8988T (cell line): ENCODE results near the gene STMN1.

Source experiments
- DNase-seq: peaks from one replicate; pipeline ENCODE4 v3.0.0; 2011

Gene STMN1

GRCh38 chr1:25918615-25919014 is 12.4 kb upstream of the STMN1 start:
- DNase-seq = no peak

GRCh38 chr1:25917996-25918395 is 11.8 kb upstream of the STMN1 start:
- no peak for DNase-seq

DNA sequence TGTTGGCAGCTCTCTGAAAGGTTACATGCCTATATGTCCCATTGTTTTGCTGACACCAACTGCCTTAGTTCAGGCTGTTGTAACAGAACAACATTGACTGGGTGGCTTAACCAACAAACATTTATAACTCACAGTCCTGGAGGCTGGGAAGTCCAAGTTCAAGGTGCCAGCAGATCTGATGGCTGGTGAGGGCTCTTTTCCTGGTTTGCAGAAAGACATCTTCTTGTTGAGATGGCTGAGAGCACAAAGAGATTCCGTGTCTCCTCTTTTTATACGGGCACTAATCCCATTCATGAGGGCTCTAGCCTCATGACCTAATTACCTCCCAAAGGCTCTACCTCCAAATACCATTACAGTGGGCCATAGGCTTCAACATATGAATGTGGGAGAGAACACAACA is 10.2 kb upstream of the STMN1 start:
- no peak for DNase-seq

GRCh38 chr1:25914074-25914995 is 8.1 kb upstream of the STMN1 start:
- no peak for DNase-seq

DNA sequence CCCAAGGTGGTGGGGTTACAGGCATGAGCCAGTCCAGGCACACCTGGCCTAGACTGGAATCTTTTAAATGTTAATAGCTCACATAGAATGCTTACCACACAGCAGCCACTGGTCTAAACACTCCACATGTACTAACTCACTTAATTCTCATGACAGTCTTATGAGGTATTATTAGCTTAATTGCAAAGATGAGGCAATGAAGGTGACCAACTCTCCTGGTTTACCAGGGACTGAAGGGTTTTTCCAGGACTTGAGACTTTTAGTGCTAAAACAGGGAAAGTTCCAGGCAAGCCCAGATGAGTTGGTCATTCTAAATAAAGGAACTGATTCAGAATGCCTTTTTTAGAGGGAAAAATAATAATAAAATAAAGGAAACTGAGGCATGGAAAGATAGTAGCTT is 7.0 kb upstream of the STMN1 start:
- DNase-seq = no peak

- DNase-seq = no peak
These were observed 6.0 kb upstream of the STMN1 start for GRCh38 chr1:25912076-25912831.

DNA sequence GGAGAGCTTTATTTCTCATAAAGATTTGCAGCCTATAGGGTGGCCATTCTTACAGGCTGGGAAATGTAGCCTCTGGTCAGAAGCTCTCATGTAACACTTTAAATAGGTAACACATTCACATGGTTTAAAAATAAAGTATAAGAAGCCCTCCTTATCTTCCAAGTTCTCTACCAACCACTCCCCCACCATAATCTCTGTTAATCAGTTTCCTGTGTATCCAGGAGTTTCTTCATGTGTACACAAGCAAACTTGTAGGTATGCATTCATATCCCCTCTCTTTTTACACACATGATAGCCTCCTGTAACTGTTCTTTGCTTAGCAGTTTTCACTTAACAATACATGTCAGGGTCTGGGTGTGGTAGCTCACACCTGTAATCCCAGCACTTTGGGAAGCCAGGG is 4.9 kb upstream of the STMN1 start:
- DNase-seq = no peak

- no peak for DNase-seq
These were observed 2.8 kb upstream of the STMN1 start for GRCh38 chr1:25909040-25909439.

- no peak for DNase-seq
These were observed 1.9 kb upstream of the STMN1 start for GRCh38 chr1:25908161-25908560.

- no peak for DNase-seq
These were observed 1.4 kb upstream of the STMN1 start for GRCh38 chr1:25907601-25908000.

- no peak for DNase-seq
These were observed 553 bp upstream of the STMN1 start for GRCh38 chr1:25906644-25907300.

DNA sequence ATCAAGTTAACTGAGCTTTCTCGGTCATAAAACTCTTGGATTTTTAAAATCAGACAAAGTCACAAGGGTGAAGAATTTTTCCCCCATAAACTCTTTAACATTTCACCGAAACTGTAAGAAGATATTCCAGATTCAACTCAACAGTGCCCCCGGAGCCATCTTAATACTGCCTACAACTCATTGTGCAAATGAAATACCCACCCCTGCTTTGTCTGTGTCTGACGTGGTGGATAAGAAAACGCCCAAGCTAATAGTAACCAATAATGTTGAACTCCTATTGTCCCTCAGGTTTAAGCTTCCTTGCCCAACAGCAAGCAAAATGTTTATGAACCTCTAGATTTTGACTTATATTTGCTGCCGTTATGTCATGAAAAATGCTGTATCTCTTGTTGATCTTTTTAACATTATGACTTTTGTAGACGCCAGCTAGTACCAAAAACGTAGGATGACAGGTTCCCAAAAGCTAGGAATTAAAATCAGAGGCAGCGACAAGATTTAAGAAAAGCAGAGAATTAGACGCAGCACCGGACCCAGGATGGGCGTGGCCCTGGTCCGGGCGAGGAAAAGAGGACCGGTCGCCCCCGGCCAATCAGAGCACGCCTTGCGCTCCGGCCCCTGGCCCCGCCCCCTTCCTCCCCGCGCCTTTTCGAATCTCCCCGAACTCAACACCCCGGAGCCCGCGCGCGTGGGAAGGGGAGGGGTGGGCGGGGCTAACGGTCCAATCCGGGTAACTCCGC is 1.1 kb downstream of the STMN1 start:
- DNase-seq = peak; percentile 57

DNA sequence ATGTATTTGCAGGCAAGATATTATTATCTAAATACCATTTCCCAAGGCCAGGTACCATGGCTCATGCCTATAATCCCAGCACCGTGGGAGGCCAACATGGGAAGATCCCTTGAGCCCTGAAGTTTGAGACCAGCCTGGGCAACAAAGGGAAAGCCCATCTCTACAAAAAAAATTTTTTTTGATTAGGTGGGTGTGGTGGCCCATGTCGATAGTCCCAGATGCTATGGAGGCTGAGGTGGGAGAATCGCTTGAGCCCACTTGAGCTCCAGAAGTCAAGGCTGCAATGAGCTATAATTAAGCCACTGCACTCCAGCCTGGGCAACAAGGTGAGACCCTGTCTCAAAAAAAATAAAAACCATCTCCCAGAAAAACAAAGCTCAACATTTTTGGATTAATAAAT is 2.2 kb downstream of the STMN1 start:
- DNase-seq = no peak

DNA sequence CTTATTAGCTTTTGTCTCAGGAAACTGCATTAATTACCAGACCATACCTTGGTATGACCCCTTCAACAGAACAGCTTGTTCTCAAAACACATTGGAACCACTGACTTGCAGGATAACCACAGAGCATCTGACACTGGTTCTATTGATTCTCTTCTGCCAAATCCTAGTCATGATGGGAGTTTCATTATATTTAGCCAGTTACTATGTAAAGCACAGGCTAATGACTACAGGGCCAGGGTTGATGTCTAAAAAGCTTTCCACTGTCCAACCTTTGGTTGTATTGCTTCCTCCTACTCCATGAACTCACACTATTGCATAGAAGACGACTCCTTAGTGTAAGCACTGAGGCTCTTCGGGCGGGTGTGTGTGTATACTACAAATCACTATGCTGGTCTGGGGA is 3.8 kb downstream of the STMN1 start:
- DNase-seq = no peak

DNA sequence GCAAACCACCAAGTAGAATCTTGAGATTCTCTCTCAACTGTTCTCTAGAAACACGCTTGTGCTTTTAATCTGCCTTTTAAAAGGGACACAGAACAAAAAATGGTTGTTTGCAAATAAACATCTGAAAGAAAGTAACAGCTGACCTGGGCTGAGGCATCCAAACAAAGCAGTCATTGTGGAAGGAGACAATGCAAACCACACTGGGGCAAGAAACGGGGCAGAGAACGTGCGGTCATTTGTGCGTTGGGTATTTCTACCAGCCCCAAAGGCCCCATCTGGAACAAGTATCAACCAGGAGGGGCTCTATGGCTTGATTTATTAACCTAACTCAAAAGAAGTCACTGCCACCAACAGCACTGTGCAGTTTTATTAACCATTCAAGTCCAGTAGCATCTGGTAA is 6.0 kb downstream of the STMN1 start:
- no peak for DNase-seq

DNA sequence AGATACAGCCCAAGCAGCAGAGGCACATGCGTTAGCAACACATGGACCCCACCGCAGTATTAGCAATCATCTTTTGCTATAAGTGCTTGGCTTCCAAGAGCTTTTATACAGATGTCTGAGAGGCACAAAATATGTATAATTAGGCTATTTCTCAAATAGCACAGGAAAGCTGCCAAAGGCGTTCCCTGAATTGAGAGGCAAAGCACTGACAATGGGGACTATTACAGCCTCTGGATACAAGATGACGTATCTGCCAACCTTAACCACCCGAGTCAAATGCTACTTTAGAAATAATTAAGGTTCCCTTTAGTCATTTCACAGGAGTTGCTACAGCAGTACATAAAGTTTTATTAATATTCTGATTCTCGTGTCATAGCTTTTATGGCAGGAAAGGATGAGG is 6.4 kb downstream of the STMN1 start:
- no peak for DNase-seq

- no peak for DNase-seq
These were observed 7.8 kb downstream of the STMN1 start for GRCh38 chr1:25898223-25899015.

DNA sequence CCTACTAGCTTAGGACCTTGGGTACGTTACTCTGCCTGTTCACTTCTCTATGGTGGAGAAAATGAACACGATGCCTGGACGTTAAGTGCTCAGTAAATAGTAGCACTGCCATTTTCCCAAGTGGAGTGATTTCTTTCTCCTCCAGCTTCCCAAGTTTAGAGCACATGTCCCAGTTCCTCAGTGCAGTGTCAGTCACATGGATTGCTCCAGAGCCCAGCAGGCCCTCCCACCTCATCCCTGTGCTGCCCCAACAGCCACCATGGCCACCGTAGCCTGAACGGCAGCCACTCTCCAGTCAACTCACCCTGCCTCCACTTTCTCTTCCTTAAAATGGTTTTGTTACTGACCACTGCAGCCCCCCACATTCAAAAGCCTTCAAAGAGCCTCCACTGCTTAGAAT is 8.5 kb downstream of the STMN1 start:
- no peak for DNase-seq

DNA sequence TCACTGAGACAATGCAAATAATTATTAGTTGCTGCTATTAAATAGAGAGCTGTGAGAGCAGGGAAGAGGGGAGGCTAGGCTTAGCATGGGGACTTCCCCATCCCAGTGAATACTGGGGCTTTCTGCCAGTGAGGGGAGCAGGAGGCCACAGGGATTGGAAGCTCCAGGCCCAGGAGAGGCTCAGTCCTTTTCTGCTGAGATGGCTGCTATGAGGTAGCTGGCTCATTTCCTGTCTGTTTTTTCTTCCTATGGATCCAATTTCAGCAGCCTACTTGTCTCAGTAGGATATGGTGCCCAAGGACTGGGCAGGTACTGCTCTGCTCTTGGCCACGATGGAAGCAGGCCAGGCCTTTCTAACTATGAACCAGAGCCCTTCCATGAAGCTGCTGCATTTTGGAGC is 10.0 kb downstream of the STMN1 start:
- DNase-seq = no peak

GRCh38 chr1:25895365-25895990 is 10.7 kb downstream of the STMN1 start:
- peak; percentile 74 for DNase-seq

GRCh38 chr1:25893116-25893515 is 13.1 kb downstream of the STMN1 start:
- DNase-seq = no peak

GRCh38 chr1:25891606-25892005 is 14.6 kb downstream of the STMN1 start:
- DNase-seq = no peak
